H9 (cell line): Measurements from ENCODE around the gene KLHL13. TPM values are rescaled to one million over a fixed set of nuclear protein-coding genes. Genes with fewer than 3 reads are reported as not detected.

ENCODE experiments used
- DNase-seq: peaks from one replicate; pipeline ENCODE4 v3.0.0-alpha.2; 2017
- H2AFZ ChIP-seq: one replicate; pipeline ENCODE4 v1.6.1; 2013; ENCODE audit warnings: mild to moderate bottlenecking, low read length, control low read depth, moderate library complexity
- H2AK5ac ChIP-seq: 2 replicates; pipeline ENCODE4 v1.6.1; 2013; ENCODE audit warnings: low read length, control low read depth, mixed read lengths; ENCODE audit not compliant: insufficient read length
- H2BK120ac ChIP-seq: one replicate; pipeline ENCODE4 v1.6.1; 2013; ENCODE audit warnings: low read depth, mild to moderate bottlenecking, low read length, control low read depth, inconsistent platforms; ENCODE audit not compliant: poor library complexity, severe bottlenecking
- H2BK12ac ChIP-seq: 2 replicates; pipeline ENCODE4 v1.6.1; 2013; ENCODE audit warnings: low read length, control low read depth, mixed read lengths, low read depth; ENCODE audit not compliant: insufficient read length
- H2BK15ac ChIP-seq: 2 replicates; pipeline ENCODE4 v1.6.1; 2013; ENCODE audit warnings: low read depth, low read length, control low read depth
- H2BK20ac ChIP-seq: one replicate; pipeline ENCODE4 v1.6.1; 2013; ENCODE audit warnings: low read depth, mild to moderate bottlenecking, low read length, control low read depth, inconsistent platforms; ENCODE audit not compliant: poor library complexity, severe bottlenecking
- H2BK5ac ChIP-seq: 2 replicates; pipeline ENCODE4 v1.6.1; 2013; ENCODE audit warnings: low read length, control low read depth, mixed read lengths; ENCODE audit not compliant: insufficient read length
- H3K14ac ChIP-seq: 2 replicates; pipeline ENCODE4 v1.6.1; 2013; ENCODE audit warnings: low read length, control low read depth; ENCODE audit not compliant: insufficient read depth
- H3K18ac ChIP-seq: 2 replicates; pipeline ENCODE4 v1.6.1; 2013; ENCODE audit warnings: low read depth, mild to moderate bottlenecking, mixed read lengths, low read length, control low read depth; ENCODE audit not compliant: insufficient read length
- H3K23ac ChIP-seq: 2 replicates; pipeline ENCODE4 v1.6.1; 2013; ENCODE audit warnings: low read length, control low read depth, mixed read lengths, low read depth; ENCODE audit not compliant: insufficient read length
- H3K23me2 ChIP-seq: 2 replicates; pipeline ENCODE4 v1.6.1; 2013; ENCODE audit warnings: low read depth, mild to moderate bottlenecking, mixed read lengths, low read length, control low read depth; ENCODE audit not compliant: insufficient read length, poor library complexity, severe bottlenecking
- H3K27ac ChIP-seq: 2 replicates; pipeline ENCODE4 v1.5.1; 2013; ENCODE audit warnings: low read length, control low read depth, mixed read lengths, low read depth; ENCODE audit not compliant: insufficient read length
- H3K27me3 ChIP-seq: 2 replicates; pipeline ENCODE4 v1.6.1; 2013; ENCODE audit warnings: low read length, control low read depth, inconsistent platforms; ENCODE audit not compliant: insufficient read depth
- H3K4ac ChIP-seq: 2 replicates; pipeline ENCODE4 v1.6.1; 2013; ENCODE audit warnings: low read depth, mild to moderate bottlenecking, control low read depth, inconsistent platforms, low read length, moderate library complexity
- H3K4me1 ChIP-seq: 2 replicates; pipeline ENCODE4 v1.6.1; 2013; ENCODE audit warnings: low read length, control low read depth, inconsistent platforms; ENCODE audit not compliant: insufficient read depth
- H3K4me2 ChIP-seq: 2 replicates; pipeline ENCODE4 v1.6.1; 2013; ENCODE audit warnings: low read length, control low read depth, mixed read lengths; ENCODE audit not compliant: insufficient read length, insufficient read depth
- H3K56ac ChIP-seq: 2 replicates; pipeline ENCODE4 v1.6.1; 2013; ENCODE audit warnings: low read depth, mild to moderate bottlenecking, mixed read lengths, low read length, control low read depth; ENCODE audit not compliant: insufficient read length
- H3K79me1 ChIP-seq: 2 replicates; pipeline ENCODE4 v1.6.1; 2013; ENCODE audit warnings: low read depth, mild to moderate bottlenecking, moderate library complexity, low read length, control low read depth, inconsistent platforms; ENCODE audit not compliant: insufficient read depth, poor library complexity, severe bottlenecking
- H3K79me2 ChIP-seq: 2 replicates; pipeline ENCODE4 v1.6.1; 2013; ENCODE audit warnings: low read length, control low read depth, inconsistent platforms; ENCODE audit not compliant: insufficient read depth
- H3K9ac ChIP-seq: 2 replicates; pipeline ENCODE4 v1.6.1; 2013; ENCODE audit warnings: low read length, control low read depth, mixed read lengths; ENCODE audit not compliant: insufficient read length; ENCODE audit errors: extremely low read depth
- H3K9me3 ChIP-seq: one replicate; pipeline ENCODE4 v1.6.1; 2013; ENCODE audit warnings: low read depth, low read length, inconsistent platforms; ENCODE audit not compliant: control insufficient read depth
- H3T11ph ChIP-seq: one replicate; pipeline ENCODE4 v1.6.1; 2013; ENCODE audit warnings: mild to moderate bottlenecking, low read length, control low read depth, inconsistent platforms
- H4K20me1 ChIP-seq: one replicate; pipeline ENCODE4 v1.6.1; 2013; ENCODE audit not compliant: control insufficient read depth, insufficient read length, insufficient read depth
- H4K5ac ChIP-seq: 2 replicates; pipeline ENCODE4 v1.6.1; 2013; ENCODE audit warnings: low read depth, mild to moderate bottlenecking, mixed read lengths, low read length, control low read depth; ENCODE audit not compliant: insufficient read length
- H4K8ac ChIP-seq: replicated peaks from 2 replicates; pipeline ENCODE4 v1.6.1; 2013; ENCODE audit warnings: low read length, control low read depth, mixed read lengths, low read depth; ENCODE audit not compliant: insufficient read length
- H4K91ac ChIP-seq: 2 replicates; pipeline ENCODE4 v1.6.1; 2013; ENCODE audit warnings: low read depth, mild to moderate bottlenecking, moderate library complexity, mixed read lengths, low read length, control low read depth; ENCODE audit not compliant: insufficient read length
- H3K27ac Mint-ChIP-seq, 3 experiments: 2 replicates in 2 of 3; 3 replicates in 1 of 3; pipeline ENCODE4 v1.8.0; 2020 to 2021; ENCODE audit warnings: mixed read lengths in 3 of 3, mild to moderate bottlenecking in 1 of 3, moderate library complexity in 1 of 3
- H3K27me3 Mint-ChIP-seq: 2 replicates; pipeline ENCODE4 v1.8.0; 2021; ENCODE audit warnings: low read depth, mild to moderate bottlenecking, moderate library complexity, mixed read lengths
- H3K36me3 Mint-ChIP-seq, 3 experiments: 2 replicates in 2 of 3; 3 replicates in 1 of 3; pipeline ENCODE4 v1.8.0; 2020 to 2021; ENCODE audit warnings: low read depth in 3 of 3, mixed read lengths in 3 of 3; ENCODE audit not compliant: insufficient read depth in 1 of 3
- H3K4me1 Mint-ChIP-seq, 2 experiments: 2 replicates each; pipeline ENCODE4 v1.8.0; 2020; ENCODE audit warnings: mixed read lengths in 2 of 2
- H3K4me3 Mint-ChIP-seq, 2 experiments: 2 replicates in 1 of 2; 3 replicates in 1 of 2; pipeline ENCODE4 v1.8.0; 2020 to 2021; ENCODE audit warnings: mild to moderate bottlenecking in 2 of 2, mixed read lengths in 2 of 2, moderate library complexity in 1 of 2
- H3K9me3 Mint-ChIP-seq, 2 experiments: 2 replicates in 1 of 2; 3 replicates in 1 of 2; pipeline ENCODE4 v1.8.0; 2020; ENCODE audit warnings: mild to moderate bottlenecking in 2 of 2, mixed read lengths in 2 of 2, moderate library complexity in 1 of 2
- CTCF ChIP-seq: fragments of 200-600 bp; sonication (generic); conservative IDR thresholded peaks from 3 replicates; pipeline ENCODE4 v1.8.0; 2021; ENCODE audit warnings: antibody characterized with exemption, mild to moderate bottlenecking
- WGBS: extraction: QIAGEN DNeasy Blood & Tissue Kit; methylation state at CpG from one replicate; pipeline ENCODE4 v1.1.7; 2013; ENCODE audit warnings: missing lambda C conversion rate, low lambda C conversion rate, mixed read lengths; ENCODE audit not compliant: insufficient read length; ENCODE audit errors: extremely low coverage; 5-methylcytosine and 5-hydroxymethylcytosine counted together
- total RNA-seq: library from RNA; stranded (reverse); gene quantifications from 2 replicates; pipeline ENCODE4 v1.2.1, GENCODE V29; 2021

KLHL13 gene
- total RNA-seq, 1 experiment from 2014 or later, result 4.1 TPM

- no peak for DNase-seq
- no peak overlapping the region for H2BK5ac ChIP-seq
- H3K36me3 Mint-ChIP-seq, result no peaks in the 10 kb centered on the region
- H3K14ac ChIP-seq, result no peak overlapping the region
- no peak overlapping the region for H3K27ac ChIP-seq
- no peak overlapping the region for H3K27ac Mint-ChIP-seq
- no peaks in the 10 kb centered on the region for H3K9me3 ChIP-seq
- H3K79me1 ChIP-seq, result no peaks in the 10 kb centered on the region
- TF ChIP-seq CTCF, result no peak
- no peaks in the 10 kb centered on the region for H4K20me1 ChIP-seq
- no peak overlapping the region for H3K18ac ChIP-seq
- no peak overlapping the region for H3K9ac ChIP-seq
- H4K91ac ChIP-seq, result no peak overlapping the region
- H3K27me3 ChIP-seq, result no peaks in the 10 kb centered on the region
- H3T11ph ChIP-seq, result no peak overlapping the region
- H4K8ac ChIP-seq, result no peak overlapping the region
- H3K4ac ChIP-seq, result no peak overlapping the region
- WGBS, result no CpG with 5 or more reads among the region's 2 CpGs
- no peaks in the 10 kb centered on the region for H3K27me3 Mint-ChIP-seq
- no peak overlapping the region for H2BK120ac ChIP-seq
- H3K56ac ChIP-seq, result no peak overlapping the region
- H3K4me3 Mint-ChIP-seq, result no peak overlapping the region
- H4K5ac ChIP-seq, result no peak overlapping the region
- no peaks in the 10 kb centered on the region for H3K23me2 ChIP-seq
- no peak overlapping the region for H2AFZ ChIP-seq
- H2AK5ac ChIP-seq, result no peak overlapping the region
- peaks cover 16 to 23% of the 10 kb centered on the region in 2 experiments for H3K4me1 Mint-ChIP-seq
- no peak overlapping the region for H2BK12ac ChIP-seq
- no peak overlapping the region for H2BK20ac ChIP-seq
- no peak overlapping the region for H3K4me2 ChIP-seq
- no peaks in the 10 kb centered on the region for H3K79me2 ChIP-seq
- H3K23ac ChIP-seq, result no peak overlapping the region
- H3K9me3 Mint-ChIP-seq, result peaks cover 7 to 45% of the 10 kb centered on the region in 2 experiments
- peaks cover 4% of the 10 kb centered on the region; the same call in 1 of the 2 replicates for H3K4me1 ChIP-seq
- H2BK15ac ChIP-seq, result no peak overlapping the region
Measured at GRCh38 chrX:117969782-117970181, 146.8 kb downstream of the KLHL13 start.
